ENCODE data around the gene PGC.

PGC gene

DNA sequence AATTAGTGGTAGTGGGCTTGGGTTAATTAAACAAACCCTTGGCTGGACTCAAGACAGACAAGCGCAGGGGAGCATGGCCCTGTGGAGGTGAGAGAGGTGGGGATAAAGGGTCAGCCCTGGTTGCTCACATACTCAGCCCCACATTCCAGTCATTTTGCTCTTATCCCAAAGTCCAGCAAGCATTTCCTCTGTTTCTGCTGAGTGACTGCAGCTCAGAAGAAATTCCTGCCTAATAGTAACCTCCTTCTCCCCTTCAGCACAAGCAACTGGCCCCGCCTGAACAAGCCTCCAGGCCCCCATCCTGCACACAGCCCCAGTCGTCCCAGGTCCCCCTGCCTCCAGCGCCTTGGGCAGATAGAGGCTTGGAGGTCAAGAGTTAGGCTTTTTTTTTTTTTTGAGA, 8.2 kb downstream of the PGC start:
- H3K36me3 ChIP-seq (ENCODE audit: control insufficient read depth, low read length) = no peaks in the 10 kb centered on the region
- H3K4me1 ChIP-seq (ENCODE audit: control insufficient read depth, low read length) = peaks cover 7% of the 10 kb centered on the region
- no peaks in the 10 kb centered on the region for H4K20me1 ChIP-seq (ENCODE audit: control insufficient read depth, insufficient read depth, low read depth, low read length)
- H3K4me2 ChIP-seq (ENCODE audit: low read length) = no peak overlapping the region
- no peaks in the 10 kb centered on the region for H3K9me2 ChIP-seq (replicated peaks; ENCODE audit: control insufficient read depth, low read length)
- no peak overlapping the region for H3K27ac ChIP-seq (ENCODE audit: low read depth, low read length)
- H3K4me3 ChIP-seq (ENCODE audit: low read length) = no peak overlapping the region
- H3K79me2 ChIP-seq (ENCODE audit: control insufficient read depth, low read length) = no peaks in the 10 kb centered on the region
- H3F3A ChIP-seq (ENCODE audit: control insufficient read depth, insufficient read depth) = no peaks in the 10 kb centered on the region
- TF ChIP-seq, protein P1, sequence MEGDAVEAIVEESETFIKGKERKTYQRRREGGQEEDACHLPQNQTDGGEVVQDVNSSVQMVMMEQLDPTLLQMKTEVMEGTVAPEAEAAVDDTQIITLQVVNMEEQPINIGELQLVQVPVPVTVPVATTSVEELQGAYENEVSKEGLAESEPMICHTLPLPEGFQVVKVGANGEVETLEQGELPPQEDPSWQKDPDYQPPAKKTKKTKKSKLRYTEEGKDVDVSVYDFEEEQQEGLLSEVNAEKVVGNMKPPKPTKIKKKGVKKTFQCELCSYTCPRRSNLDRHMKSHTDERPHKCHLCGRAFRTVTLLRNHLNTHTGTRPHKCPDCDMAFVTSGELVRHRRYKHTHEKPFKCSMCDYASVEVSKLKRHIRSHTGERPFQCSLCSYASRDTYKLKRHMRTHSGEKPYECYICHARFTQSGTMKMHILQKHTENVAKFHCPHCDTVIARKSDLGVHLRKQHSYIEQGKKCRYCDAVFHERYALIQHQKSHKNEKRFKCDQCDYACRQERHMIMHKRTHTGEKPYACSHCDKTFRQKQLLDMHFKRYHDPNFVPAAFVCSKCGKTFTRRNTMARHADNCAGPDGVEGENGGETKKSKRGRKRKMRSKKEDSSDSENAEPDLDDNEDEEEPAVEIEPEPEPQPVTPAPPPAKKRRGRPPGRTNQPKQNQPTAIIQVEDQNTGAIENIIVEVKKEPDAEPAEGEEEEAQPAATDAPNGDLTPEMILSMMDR (IDR thresholded peaks at IDR 0.05; ENCODE audit: low read depth, low read length, poor library complexity, severe bottlenecking) = no peak
- no peak for TF ChIP-seq EZH2phosphoT487 (IDR thresholded peaks at IDR 0.05; ENCODE audit: borderline replicate concordance, low read length)
- H3K27me3 ChIP-seq (ENCODE audit: control insufficient read depth, low read length) = peaks cover 6% of the 10 kb centered on the region; the same call in 1 of the 2 replicates
- no peaks in the 10 kb centered on the region for H3K9me3 ChIP-seq (ENCODE audit: control insufficient read depth, insufficient read depth, low read length)

DNA sequence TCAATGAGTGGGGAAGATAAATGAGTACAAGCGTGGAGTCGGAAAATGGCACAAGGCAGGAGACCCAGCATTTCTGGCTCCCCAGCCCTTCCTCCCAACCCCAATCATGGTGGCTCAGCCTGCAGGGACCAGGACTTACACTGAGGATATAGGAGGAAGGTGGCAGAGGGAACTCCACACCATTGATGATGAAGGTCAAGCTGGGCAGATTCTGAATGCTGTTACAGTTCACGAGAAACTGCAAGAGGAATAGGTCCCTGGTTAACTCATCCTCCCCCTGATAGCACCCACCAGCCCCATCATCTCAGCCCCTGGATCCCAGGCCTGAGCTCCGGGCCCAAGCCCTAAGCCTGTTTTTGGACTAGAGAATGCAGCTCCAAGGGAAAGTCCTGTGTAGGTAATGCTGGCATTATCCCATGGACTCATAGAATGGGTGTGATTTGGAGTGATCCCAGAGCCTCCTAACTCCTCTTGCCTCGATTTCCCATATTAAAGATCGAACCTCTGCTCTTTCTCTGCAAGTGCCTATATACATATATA, 9.5 kb downstream of the PGC start:
- TF ChIP-seq, protein P1 (IDR thresholded peaks at IDR 0.05; ENCODE audit: low read depth, low read length, poor library complexity, severe bottlenecking) = no peak
- no peak for TF ChIP-seq EZH2phosphoT487 (IDR thresholded peaks at IDR 0.05; ENCODE audit: borderline replicate concordance, low read length)
- Histone ChIP-seq H3K79me2 (ENCODE audit: control insufficient read depth, low read length) (peaks cover 13% of the 10 kb centered on the region), H3K4me3 (ENCODE audit: low read length) (no peak overlapping the region), H3K4me2 (ENCODE audit: low read length) (no peak overlapping the region), H3K9me2 (replicated peaks; ENCODE audit: control insufficient read depth, low read length) (no peaks in the 10 kb centered on the region), H3K27ac (ENCODE audit: low read depth, low read length) (no peak overlapping the region), H4K20me1 (ENCODE audit: control insufficient read depth, insufficient read depth, low read depth, low read length) (no peaks in the 10 kb centered on the region), H3K36me3 (ENCODE audit: control insufficient read depth, low read length) (peaks cover 10% of the 10 kb centered on the region), H3F3A (ENCODE audit: control insufficient read depth, insufficient read depth) (no peaks in the 10 kb centered on the region; the same call in 1 of the 2 replicates), H3K4me1 (ENCODE audit: control insufficient read depth, low read length) (peaks cover 21% of the 10 kb centered on the region), H3K9me3 (ENCODE audit: control insufficient read depth, insufficient read depth, low read length) (no peaks in the 10 kb centered on the region), H3K27me3 (ENCODE audit: control insufficient read depth, low read length) (peaks cover 6% of the 10 kb centered on the region; the same call in 1 of the 2 replicates)

DNA sequence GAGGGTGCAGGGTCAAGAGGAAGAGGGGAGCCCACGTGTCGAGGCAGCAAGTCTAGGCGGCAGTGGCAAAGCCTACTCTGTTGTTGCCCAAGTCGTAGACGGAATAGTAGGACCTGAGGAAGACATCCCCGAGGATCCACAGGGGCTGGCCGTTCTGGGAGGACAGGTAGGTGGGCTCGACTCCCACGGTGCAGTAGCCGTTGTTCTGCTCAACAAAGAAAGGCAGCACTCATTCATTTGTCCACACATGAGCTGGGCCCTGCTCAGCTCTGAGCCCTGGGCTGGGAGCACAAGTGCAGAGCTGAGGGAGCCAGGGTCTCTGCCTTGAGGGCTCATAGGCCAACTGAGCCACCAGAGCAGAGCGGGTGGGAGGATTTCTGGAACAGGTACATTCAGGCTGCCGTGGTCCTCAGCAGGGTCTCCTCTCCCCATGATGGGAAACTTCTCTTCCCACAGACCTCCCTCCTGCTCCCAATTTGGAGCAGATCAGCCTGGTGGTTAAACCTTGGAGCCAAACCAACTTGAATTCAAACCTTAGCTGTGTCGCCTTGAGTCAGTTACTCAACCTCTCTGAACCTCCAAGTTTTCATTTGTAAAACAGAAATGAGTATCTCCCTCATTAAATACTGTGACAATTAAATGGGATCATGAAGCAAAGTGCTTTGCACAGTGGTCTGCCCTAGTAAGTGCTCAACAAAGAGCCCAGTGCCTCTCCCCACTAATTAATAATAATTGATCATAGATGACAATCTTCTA, 10.2 kb downstream of the PGC start:
- H3K27ac ChIP-seq (ENCODE audit: low read depth, low read length) = no peak overlapping the region
- no peaks in the 10 kb centered on the region for H4K20me1 ChIP-seq (ENCODE audit: control insufficient read depth, insufficient read depth, low read depth, low read length)

More for the DNA sequence above, 10.2 kb downstream of the PGC start:
- H3K36me3 ChIP-seq (ENCODE audit: control insufficient read depth, low read length) = peaks cover 15% of the 10 kb centered on the region
- no peaks in the 10 kb centered on the region; the same call in 1 of the 2 replicates for H3F3A ChIP-seq (ENCODE audit: control insufficient read depth, insufficient read depth)
- H3K9me2 ChIP-seq (replicated peaks; ENCODE audit: control insufficient read depth, low read length) = no peaks in the 10 kb centered on the region
- TF ChIP-seq EZH2phosphoT487 (IDR thresholded peaks at IDR 0.05; ENCODE audit: borderline replicate concordance, low read length) = no peak
- no peaks in the 10 kb centered on the region for H3K9me3 ChIP-seq (ENCODE audit: control insufficient read depth, insufficient read depth, low read length)
- no peak overlapping the region for H3K4me2 ChIP-seq (ENCODE audit: low read length)
- H3K4me1 ChIP-seq (ENCODE audit: control insufficient read depth, low read length) = peaks cover 27% of the 10 kb centered on the region
- H3K79me2 ChIP-seq (ENCODE audit: control insufficient read depth, low read length) = peaks cover 20% of the 10 kb centered on the region
- H3K27me3 ChIP-seq (ENCODE audit: control insufficient read depth, low read length) = peaks cover 6% of the 10 kb centered on the region; the same call in 1 of the 2 replicates
- no peak overlapping the region for H3K4me3 ChIP-seq (ENCODE audit: low read length)
